Epithelial cell of esophagus (primary cell): ENCODE measurements around the gene ZNF441.
"Not testable (repeated sequence)": the region's sequence is repeated elsewhere in the genome, so short reads cannot be mapped to it uniquely, and the experiment has no call there.

Source experiments
- DNase-seq: peaks from one replicate; pipeline ENCODE4 v3.0.0; 2010; ENCODE audit warnings: low read depth
- H3K4me3 ChIP-seq: 2 replicates; pipeline ENCODE4 v1.5.1; 2011; ENCODE audit warnings: mild to moderate bottlenecking, low read length, control low read depth
- TF ChIP-seq, protein P1 (sequence below): IDR thresholded peaks from 2 replicates; pipeline ENCODE4 v1.5.1; 2011; ENCODE audit warnings: low read depth, mild to moderate bottlenecking, low read length, control low read depth, inconsistent platforms; ENCODE audit not compliant: insufficient read depth; ENCODE audit errors: missing control alignments

ZNF441 gene

DNA sequence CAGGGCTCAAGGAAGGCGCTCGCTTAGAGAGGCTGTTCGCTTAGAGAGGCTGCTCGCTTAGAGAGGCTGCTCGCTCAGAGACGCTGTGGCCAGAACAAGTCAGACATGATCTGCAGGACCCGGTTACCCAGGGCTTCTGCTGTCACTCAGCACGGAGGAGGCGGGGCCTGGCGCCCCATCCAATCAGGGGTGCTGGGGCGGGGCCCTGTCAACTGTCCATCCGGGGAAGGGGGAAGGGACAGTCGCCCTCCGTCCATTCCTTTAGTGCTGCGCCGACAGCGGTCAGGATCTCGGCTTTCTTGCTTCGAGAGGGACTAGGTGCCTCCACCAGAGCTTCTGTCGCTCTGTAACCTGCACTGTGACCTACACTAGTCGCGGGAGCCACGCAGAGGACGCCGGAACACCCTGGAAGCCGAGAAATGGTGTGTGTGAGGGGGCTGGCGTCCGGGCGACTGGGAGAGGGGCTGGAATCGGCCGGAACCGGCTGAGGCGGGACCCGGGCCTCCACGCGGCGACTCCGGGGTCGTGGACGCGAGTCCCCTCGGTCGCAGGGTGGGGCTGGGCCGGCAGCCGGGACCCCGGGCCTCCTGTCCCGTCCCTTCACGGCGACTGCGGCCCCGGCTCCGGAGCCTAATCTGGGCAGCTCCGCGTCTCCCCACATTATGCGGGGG, 47.4 kb downstream of the ZNF441 start, which contains the start of gene ZNF440:
Gene ZNF440 (plus strand): TSS at position 245 of the 671 bp plus-strand sequence. CDS start 175 bp downstream, at position 420.
- H3K4me3 ChIP-seq: peak within 1 kb of the TSS; percentile 83
- peak; percentile 97 for DNase-seq
- TF ChIP-seq, protein P1, sequence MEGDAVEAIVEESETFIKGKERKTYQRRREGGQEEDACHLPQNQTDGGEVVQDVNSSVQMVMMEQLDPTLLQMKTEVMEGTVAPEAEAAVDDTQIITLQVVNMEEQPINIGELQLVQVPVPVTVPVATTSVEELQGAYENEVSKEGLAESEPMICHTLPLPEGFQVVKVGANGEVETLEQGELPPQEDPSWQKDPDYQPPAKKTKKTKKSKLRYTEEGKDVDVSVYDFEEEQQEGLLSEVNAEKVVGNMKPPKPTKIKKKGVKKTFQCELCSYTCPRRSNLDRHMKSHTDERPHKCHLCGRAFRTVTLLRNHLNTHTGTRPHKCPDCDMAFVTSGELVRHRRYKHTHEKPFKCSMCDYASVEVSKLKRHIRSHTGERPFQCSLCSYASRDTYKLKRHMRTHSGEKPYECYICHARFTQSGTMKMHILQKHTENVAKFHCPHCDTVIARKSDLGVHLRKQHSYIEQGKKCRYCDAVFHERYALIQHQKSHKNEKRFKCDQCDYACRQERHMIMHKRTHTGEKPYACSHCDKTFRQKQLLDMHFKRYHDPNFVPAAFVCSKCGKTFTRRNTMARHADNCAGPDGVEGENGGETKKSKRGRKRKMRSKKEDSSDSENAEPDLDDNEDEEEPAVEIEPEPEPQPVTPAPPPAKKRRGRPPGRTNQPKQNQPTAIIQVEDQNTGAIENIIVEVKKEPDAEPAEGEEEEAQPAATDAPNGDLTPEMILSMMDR: no peak

DNA sequence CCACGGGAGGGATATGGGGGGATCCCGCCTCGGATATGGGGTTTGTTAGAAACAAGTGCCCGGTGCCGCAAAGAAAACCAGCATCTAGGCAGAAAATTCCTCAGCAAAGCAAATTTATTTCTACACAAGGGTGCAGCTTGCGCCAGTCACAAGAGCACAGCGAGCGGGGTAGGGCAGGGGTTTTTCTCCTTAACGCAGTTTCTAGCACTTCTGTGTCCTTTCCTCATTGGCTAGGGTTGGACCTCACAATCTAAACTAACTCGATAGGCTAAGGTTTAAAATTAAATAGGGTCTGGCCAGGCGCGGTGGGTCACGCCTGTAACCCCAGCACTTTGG, 47.9 kb downstream of the ZNF441 start:
- H3K4me3 ChIP-seq: peak overlapping the region; percentile 83
- peak; percentile 68 for DNase-seq
- TF ChIP-seq, protein P1: no peak

DNA sequence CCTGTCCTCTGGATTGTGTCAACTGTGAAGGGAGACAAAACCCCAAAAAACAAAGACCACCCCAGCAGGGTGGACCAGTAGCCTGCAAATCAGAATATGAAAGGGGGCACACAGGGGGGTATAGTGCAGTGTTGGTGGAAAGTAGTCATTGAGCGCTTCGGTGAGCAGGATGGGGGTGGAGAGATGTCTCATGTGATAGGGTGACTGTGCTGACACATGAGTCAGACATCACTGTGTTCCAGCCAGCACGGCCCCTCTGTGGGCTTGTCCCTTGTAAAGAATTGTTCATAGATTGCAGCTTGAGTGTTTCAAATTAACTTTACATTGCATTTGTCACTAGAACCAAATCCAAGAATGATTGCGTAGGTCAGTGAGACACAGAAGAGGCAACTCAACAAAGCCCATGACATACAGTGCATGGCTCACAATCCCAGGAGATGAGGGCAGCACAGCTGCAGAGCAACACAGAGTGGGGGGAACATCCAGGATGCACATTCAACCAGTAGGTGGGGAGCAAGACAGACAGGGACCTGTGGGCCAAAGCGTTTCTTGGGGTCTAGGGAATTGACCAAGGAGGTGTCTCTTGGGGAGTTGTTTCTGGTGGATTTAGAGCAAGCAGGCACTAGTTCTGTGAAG, 54.8 kb downstream of the ZNF441 start:
- DNase-seq: peak; percentile 11
- no peak overlapping the region for H3K4me3 ChIP-seq
- TF ChIP-seq, protein P1: no peak

DNA sequence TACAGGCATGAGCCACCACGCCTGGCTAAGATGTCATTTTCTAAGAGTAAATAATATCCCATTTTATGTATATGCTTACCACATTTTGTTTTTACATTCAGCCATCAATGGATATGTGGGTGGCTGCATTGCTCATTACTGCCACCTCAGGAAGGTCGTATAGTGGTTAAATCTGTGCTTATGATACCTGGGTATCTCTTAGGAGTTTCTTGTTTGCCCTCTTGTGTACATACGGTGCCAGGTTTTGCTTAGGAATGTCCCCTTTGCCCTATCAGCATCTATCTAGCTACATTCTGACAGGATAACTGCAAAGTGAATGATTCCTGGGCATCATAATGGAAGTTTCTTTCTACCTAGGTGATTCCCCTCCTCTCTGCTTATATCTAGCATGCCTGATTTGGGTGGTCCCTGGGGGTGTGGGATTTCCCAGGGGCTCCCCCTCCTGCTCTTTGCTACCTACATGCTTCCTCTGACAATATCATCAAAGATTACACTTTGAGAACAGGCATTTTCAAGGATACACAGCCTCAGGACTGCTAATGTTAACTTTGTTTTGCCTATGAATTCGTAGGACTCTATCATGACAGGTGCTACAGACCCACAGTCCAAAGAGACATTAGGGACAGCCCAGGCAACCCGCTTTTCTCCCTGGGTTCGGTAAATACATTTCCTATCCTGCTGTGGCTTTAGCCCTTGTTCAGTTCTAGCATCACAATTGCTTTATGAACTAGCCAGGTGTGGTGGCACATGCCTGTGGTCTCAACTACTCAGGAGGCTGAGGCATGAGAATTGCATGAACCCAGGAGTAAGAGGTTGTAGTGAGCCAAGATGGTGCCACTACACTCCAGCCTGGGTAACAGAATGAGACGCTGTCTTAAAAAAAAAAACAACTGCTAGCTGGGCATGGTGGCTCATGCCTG, 62.4 kb downstream of the ZNF441 start:
- not testable (repeated sequence) for H3K4me3 ChIP-seq

DNA sequence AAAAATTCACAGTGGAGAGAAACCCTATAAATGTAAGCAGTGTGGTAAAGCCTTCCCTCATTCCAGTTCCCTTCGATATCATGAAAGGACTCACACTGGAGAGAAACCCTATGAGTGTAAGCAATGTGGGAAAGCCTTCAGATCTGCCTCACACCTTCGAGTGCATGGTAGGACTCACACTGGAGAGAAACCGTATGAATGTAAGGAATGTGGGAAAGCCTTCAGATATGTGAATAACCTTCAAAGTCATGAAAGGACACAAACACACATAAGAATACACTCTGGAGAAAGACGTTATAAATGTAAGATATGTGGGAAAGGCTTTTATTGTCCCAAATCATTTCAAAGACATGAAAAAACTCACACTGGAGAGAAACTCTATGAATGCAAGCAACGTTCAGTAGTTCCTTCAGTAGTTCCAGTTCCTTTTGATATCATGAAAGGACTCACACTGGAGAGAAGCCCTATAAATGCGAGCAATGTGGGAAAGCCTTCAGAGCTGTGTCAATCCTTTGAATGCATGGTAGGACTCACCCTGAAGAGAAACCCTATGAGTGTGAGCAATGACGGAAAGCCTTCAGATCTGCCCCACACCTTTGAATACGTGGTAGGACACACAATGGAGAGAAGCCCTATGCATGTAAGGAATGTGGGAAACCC, 65.6 kb downstream of the ZNF441 start:
- DNase-seq: no peak
- no peak overlapping the region for H3K4me3 ChIP-seq
- TF ChIP-seq, protein P1: no peak

More for the DNA sequence above, 62.4 kb downstream of the ZNF441 start:
- not testable (repeated sequence) for DNase-seq

DNA sequence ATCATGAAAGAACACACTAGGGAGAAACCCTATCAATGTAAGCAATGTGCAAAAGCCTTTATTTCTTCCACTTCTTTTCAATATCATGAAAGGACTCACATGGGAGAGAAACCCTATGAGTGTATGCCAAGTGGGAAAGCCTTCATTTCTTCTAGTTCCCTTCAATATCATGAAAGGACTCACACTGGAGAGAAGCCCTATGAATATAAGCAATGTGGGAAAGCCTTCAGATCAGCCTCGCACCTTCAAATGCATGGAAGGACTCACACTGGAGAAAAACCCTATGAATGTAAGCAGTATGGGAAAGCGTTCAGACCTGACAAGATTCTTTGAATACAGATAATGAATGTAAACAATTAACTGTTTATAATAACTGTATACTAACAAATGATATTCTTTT, 66.7 kb downstream of the ZNF441 start:
- DNase-seq: no peak
- TF ChIP-seq, protein P1: no peak
- H3K4me3 ChIP-seq: no peak overlapping the region
